Pancreas (tissue), 10 donors: Measurements from ENCODE around the gene EFHD1. TPM values are rescaled to one million over a fixed set of nuclear protein-coding genes. Genes with fewer than 3 reads are reported as not detected.
A peak's percentile ranks its signal among the peaks of the same experiment; 100 is the strongest.

Experiments used
- ATAC-seq, 4 donors: fragments of 200-7000 bp; cut with Tn5 transposase; one replicate each; pipeline versions ENCODE4 v1.8.0 to v1.9.1; 2020; ENCODE audit warnings: mild to moderate bottlenecking in 4 of 4, moderate library complexity in 4 of 4
- DNase-seq, 6 donors: peaks; one replicate each; pipeline ENCODE4 v3.0.0-alpha.2; 2020
- FAIRE-seq: peaks from 2 replicates; lab custom pipeline; 2012; peaks lifted over from hg19 to GRCh38; lab: Jason Lieb, UNC
- H3K27ac ChIP-seq, 4 donors: fragments of 200-600 bp; sonication (generic); 1 replicate in 3 of 4; 2 replicates in 1 of 4; pipeline versions ENCODE4 v1.5.0 to v1.8.0; 2020
- H3K27me3 ChIP-seq, 4 donors: fragments of 200-600 bp; one replicate each; pipeline ENCODE4 v1.8.0; 2021
- H3K36me3 ChIP-seq, 3 donors: fragments of 200-600 bp; sonication (generic) in 1 of 3; one replicate each; pipeline versions ENCODE4 v1.5.0 to v1.8.0; 2020 to 2021
- H3K4me1 ChIP-seq, 3 donors: fragments of 200-600 bp; one replicate each; pipeline ENCODE4 v1.8.0; 2021
- H3K4me3 ChIP-seq, 4 donors: fragments of 200-600 bp; sonication (generic) in 2 of 4; one replicate each; pipeline versions ENCODE4 v1.5.0 to v1.8.0; 2020 to 2021
- H3K9me3 ChIP-seq, 4 donors: fragments of 200-600 bp; one replicate each; pipeline ENCODE4 v1.8.0; 2021
- CTCF ChIP-seq, 4 donors: fragments of 200-600 bp; sonication (generic) in 3 of 4; IDR thresholded peaks; one replicate each; pipeline versions ENCODE4 v1.5.0 to v1.8.0; 2021; ENCODE audit warnings: antibody characterized with exemption in 4 of 4
- WGBS, 2 donors: extraction: QIAGEN DNeasy Blood & Tissue Kit; methylation state at CpG; one replicate each; pipeline ENCODE4 v1.1.7; 2013; 5-methylcytosine and 5-hydroxymethylcytosine counted together
- intact Hi-C, 3 donors: fragments of 100-400 bp; cut with DNase I; formaldehyde crosslinking; loops; one replicate each; pipeline versions ENCODE4 v1.11.1 to v1.14.2; 2022
- polyA plus RNA-seq, 2 donors: library from polyadenylated mRNA; stranded (reverse); fragments of 200-250 nt; gene quantifications; one replicate each; pipeline ENCODE4 v1.2.3, GENCODE V29; 2013
- total RNA-seq, 6 donors: library from RNA; stranded (reverse); fragmentation: NEBNext Ultra II Directional in 4 of 6; extraction: Animal tissue kit (Norgen Biotek cat#: 25700) in 4 of 6; gene quantifications; one replicate each; pipeline versions ENCODE4 v1.2.1 to v1.2.4, GENCODE V29; 2021 to 2023
- donor health status: healthy with polysubstance abuse.
- donor health status: DM: no; HTN: no; CAD: no; lungs with moderate emphysema.
- donor health status: DM: no; HTN: no; CAD: no.
- donor health status: control.
- donor health status: control.
- donor health status: Bipolar disorder and iron deficiency.
- donor health status: DM: yes; HTN: yes; CAD: no.
- donor health status: DM: no; HTN: no; CAD: no.
- donor health status: DM: no; HTN: no; CAD: no.
- donor health status: DM: yes; HTN: yes; CAD: no.

EFHD1 gene
- total and polyA plus RNA-seq, 8 donors = 0.31 to 4.8 (median 1.3) TPM

- DNase-seq = no peak
- Histone ChIP-seq H3K27ac (peak overlapping the region in 2 of 4 donors; percentile 97), H3K9me3 (no peaks in the 10 kb centered on the region), H3K27me3 (no peaks in the 10 kb centered on the region), H3K36me3 (peaks cover 0 to 3% (median 0%) of the 10 kb centered on the region in 3 donors), H3K4me3 (peak overlapping the region in 3 of 4 donors; percentile 83 to 97 (median 97)), H3K4me1 (peaks cover 12 to 33% (median 33%) of the 10 kb centered on the region in 3 donors)
- no peak for ATAC-seq
- intact Hi-C loops = no loop called here
- no peak for FAIRE-seq
- TF ChIP-seq CTCF (IDR thresholded peaks at IDR 0.05) = no peak
- 24 to 31% methylated on average over 4 of the region's 4 CpGs for WGBS, 2 donors
Observed at GRCh38 chr2:232698556-232699091, 65.2 kb downstream of the EFHD1 start.

DNA sequence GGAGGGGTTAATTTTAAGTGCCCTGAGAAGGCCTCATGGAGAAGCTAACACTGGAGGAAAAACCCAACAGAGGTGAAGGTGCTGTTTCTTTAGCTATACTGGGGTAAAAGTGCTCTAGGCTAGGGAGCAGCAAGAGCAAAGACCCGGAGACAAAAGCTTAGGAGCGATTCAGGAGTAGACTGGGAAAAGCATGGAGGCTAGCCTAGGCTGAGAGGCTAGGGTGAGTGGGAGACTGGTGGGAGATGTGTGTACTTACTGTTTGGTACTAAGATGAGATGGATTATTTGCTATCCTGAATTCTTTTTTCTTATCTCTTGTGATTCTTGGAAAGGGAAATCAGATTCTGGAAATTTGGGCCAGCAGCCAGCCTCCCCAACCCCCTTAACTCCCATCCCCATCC is 65.7 kb downstream of the EFHD1 start:
- Histone ChIP-seq H3K4me1 (peaks cover 12 to 33% (median 33%) of the 10 kb centered on the region in 3 donors), H3K9me3 (no peaks in the 10 kb centered on the region), H3K4me3 (peak overlapping the region in 2 of 4 donors; percentile 11 to 97), H3K27me3 (no peaks in the 10 kb centered on the region), H3K27ac (no peak overlapping the region), H3K36me3 (peaks cover 0 to 5% (median 0%) of the 10 kb centered on the region in 3 donors)
- no peak for TF ChIP-seq CTCF (IDR thresholded peaks at IDR 0.05)
- intact Hi-C loops = no loop called here
- no peak for DNase-seq
- FAIRE-seq = no peak
- no peak for ATAC-seq
- WGBS, 2 donors = 49 to 50% methylated on average over 2 of the region's 2 CpGs

- Histone ChIP-seq H3K27ac (no peak overlapping the region), H3K4me3 (no peak overlapping the region), H3K36me3 (peaks cover 0 to 5% (median 0%) of the 10 kb centered on the region in 3 donors), H3K27me3 (no peaks in the 10 kb centered on the region), H3K4me1 (peaks cover 12 to 33% (median 33%) of the 10 kb centered on the region in 3 donors), H3K9me3 (no peaks in the 10 kb centered on the region)
- no peak for TF ChIP-seq CTCF (IDR thresholded peaks at IDR 0.05)
- 69 to 78% methylated on average over 1 of the region's 1 CpG for WGBS, 2 donors
- DNase-seq (no peak), FAIRE-seq (no peak), ATAC-seq (no peak)
- intact Hi-C loops = no loop called here
Observed at GRCh38 chr2:232700154-232700553, 66.8 kb downstream of the EFHD1 start.

GRCh38 chr2:232707076-232707475 is 73.7 kb downstream of the EFHD1 start:
- no peaks in the 10 kb centered on the region for H3K9me3 ChIP-seq
- ATAC-seq (no peak), DNase-seq (no peak), FAIRE-seq (no peak)
- no peak for TF ChIP-seq CTCF (IDR thresholded peaks at IDR 0.05)
- intact Hi-C loops = no loop called here
- peaks cover 3 to 19% (median 4%) of the 10 kb centered on the region in 3 donors for H3K36me3 ChIP-seq
- H3K4me1 ChIP-seq = no peaks in the 10 kb centered on the region
- H3K4me3 ChIP-seq = no peak overlapping the region
- H3K27me3 ChIP-seq = no peaks in the 10 kb centered on the region
- no peak overlapping the region for H3K27ac ChIP-seq
- 86 to 91% methylated on average over 4 of the region's 4 CpGs for WGBS, 2 donors

GRCh38 chr2:232713505-232713904 is 80.1 kb downstream of the EFHD1 start:
- no peak for DNase-seq
- H3K36me3 ChIP-seq = no peaks in the 10 kb centered on the region
- no peaks in the 10 kb centered on the region for H3K27me3 ChIP-seq
- no peak for ATAC-seq
- intact Hi-C loops = no loop called here
- no peak for FAIRE-seq
- H3K9me3 ChIP-seq = no peaks in the 10 kb centered on the region
- TF ChIP-seq CTCF (IDR thresholded peaks at IDR 0.05) = no peak
- H3K4me1 ChIP-seq = peaks cover 0 to 4% (median 4%) of the 10 kb centered on the region in 3 donors
- no peak overlapping the region for H3K4me3 ChIP-seq
- H3K27ac ChIP-seq = no peak overlapping the region
